ENCODE data around the gene CACNA1A.
A peak's percentile ranks its signal among the peaks of the same experiment; 100 is the strongest.
"Not testable (repeated sequence)": the region's sequence is repeated elsewhere in the genome, so short reads cannot be mapped to it uniquely, and the experiment has no call there.

CACNA1A gene

DNA sequence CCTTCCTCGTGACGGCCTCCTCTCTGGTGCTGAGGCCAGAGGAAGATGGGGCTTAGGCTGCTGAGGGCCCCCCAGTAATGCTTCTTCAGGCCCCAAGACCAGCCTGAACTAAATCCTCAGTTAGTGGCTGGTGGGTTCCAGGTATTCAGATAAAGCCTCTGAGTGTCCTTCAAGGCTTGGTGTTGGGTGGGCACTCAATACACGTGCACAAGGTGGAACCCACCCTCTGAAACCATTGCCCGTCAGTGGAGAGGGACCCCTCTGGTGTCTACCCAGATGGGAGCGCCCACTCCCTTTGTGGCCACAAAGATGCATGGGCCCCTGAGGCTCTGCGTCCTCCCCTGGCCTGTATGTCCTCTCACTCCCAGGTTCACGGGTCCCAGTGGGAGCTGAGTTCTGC lies 277.0 kb downstream of the CACNA1A start:
- no peak for DNase-seq (ENCODE audit: low spot score)

- DNase-seq (ENCODE audit: low spot score), result no peak
Observed at GRCh38 chr19:13228561-13228960, 277.7 kb downstream of the CACNA1A start.

DNA sequence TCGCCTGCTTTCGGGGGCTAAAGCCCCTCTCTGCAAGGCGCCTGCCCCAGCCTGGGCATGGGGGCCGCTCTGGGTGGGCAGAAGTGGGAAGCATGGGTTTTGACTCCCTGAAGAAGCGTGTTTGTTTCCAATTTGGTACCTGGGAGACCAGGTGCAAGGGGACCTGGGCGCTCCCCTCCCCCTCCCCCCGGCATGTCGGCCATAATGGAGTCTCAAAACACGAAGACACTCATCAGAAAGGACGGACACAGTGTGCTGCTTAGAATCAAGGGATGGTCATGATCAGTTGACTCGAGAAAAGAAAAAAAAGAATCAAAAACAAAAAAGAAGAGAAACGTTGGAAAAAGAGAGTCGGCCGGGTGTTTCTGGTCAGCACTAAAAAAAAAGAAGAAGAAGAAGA lies 279.3 kb downstream of the CACNA1A start:
- no peak for DNase-seq (ENCODE audit: low spot score)

- DNase-seq (ENCODE audit: low spot score), result no peak
Observed at GRCh38 chr19:13225973-13226865, 280.1 kb downstream of the CACNA1A start.

- no peak for DNase-seq (ENCODE audit: low spot score)
Observed at GRCh38 chr19:13225085-13225484, 281.2 kb downstream of the CACNA1A start.

GRCh38 chr19:13220847-13221246 lies 285.4 kb downstream of the CACNA1A start:
- no peak for DNase-seq (ENCODE audit: low spot score)

- DNase-seq (ENCODE audit: low spot score), result no peak
Observed at GRCh38 chr19:13215572-13216380, 290.5 kb downstream of the CACNA1A start.

DNA sequence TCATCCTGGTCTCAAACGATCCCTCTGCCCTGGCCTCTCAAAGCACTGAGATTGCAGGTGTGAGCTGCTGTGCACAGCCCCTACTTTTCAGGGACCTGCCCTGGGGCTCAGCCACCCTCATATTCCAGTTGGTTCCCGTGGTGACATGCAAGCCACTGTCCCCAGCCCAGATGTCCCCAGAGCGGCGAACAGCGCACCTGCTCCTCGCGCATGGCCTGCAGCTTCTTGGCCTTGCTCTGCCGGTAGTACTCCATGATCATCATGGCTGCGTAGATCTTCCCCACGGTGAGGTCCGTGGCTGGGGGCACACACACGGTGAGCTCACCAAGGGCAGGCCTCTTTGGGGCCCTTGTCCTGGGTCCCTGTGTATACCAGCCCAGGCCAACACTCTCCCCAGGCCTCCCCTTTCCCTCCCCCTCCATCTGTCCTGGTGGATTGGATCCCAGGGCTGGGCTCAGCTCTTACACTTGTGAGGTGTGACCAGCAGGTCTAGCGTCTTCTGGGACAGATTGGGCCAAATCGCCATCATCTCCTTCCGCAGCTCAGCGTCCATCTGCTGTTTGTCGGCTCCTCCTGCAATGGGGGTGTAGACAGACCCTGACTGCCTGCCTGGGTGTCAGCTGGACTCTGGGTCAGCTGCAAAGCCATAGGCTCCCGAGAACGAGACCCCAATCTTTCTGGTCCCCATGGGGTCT lies 292.1 kb downstream of the CACNA1A start:
- peak; percentile 80 for DNase-seq (ENCODE audit: low spot score)

- peak; percentile 76 for DNase-seq (ENCODE audit: low spot score)
Observed at GRCh38 chr19:13212759-13213330, 293.4 kb downstream of the CACNA1A start.

DNA sequence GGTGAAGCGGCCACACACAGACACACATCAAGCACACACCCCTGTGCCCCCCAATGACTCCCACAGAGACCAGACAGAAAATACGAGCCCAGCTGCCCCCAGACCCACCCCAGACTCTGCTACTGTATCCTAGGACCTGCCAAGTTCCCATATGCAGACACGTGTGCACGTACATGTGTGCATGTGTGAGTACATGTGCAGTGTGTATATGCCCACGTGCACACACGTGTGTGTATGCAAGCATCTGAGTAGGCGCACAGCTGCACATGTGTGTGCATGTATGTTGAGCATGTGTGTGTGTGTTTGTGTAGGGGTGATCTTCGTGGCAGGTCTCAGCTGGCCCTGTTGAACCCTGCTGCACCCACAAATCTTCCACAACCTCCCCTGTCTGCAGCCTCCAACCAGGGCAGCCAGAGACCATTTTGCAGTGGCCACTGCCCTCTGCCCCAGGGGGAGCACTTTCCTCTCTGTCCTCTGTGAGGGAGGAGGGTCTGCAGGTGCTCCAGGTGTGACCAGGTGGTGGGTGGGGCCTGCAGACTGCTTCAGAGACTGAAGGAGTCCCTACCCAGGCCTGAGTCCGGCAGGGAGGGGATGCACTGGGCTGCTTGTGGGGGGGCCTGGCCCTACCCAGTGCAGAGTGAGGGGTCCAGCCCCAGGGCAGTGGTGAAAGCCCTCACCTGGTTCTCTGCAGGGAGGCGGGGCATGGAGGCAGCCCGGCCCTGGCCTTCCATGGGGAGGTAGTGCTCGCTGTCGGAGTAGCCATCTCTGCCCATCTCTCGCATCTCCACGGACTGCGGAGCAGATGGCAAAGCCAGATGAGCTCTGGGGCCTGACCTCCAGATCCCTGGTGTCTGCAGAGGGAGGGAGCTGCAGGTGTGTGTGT lies 294.6 kb downstream of the CACNA1A start:
- no peak for DNase-seq (ENCODE audit: low spot score)

DNA sequence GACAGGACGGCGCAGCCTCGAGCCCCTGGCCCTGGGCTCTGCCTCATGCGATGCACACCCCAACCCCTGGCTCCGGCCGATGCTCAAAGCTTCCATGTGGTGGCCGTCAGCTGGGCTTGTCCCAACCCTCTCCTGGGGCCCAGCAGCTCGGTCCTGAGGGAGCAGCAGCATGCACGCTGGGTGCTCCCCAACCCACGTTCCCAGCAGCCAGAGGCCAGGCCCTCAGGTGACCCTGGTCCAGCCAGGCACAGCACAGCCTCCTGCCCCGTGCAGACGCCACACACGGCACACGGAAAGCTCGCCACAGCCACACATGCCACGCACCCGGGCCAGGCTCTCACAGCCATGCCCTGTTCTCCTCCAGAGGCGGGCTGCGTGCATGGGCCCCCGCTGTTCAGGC lies 295.3 kb downstream of the CACNA1A start:
- no peak for DNase-seq (ENCODE audit: low spot score)

GRCh38 chr19:13210339-13210775 lies 295.9 kb downstream of the CACNA1A start:
- DNase-seq (ENCODE audit: low spot score), result no peak

DNA sequence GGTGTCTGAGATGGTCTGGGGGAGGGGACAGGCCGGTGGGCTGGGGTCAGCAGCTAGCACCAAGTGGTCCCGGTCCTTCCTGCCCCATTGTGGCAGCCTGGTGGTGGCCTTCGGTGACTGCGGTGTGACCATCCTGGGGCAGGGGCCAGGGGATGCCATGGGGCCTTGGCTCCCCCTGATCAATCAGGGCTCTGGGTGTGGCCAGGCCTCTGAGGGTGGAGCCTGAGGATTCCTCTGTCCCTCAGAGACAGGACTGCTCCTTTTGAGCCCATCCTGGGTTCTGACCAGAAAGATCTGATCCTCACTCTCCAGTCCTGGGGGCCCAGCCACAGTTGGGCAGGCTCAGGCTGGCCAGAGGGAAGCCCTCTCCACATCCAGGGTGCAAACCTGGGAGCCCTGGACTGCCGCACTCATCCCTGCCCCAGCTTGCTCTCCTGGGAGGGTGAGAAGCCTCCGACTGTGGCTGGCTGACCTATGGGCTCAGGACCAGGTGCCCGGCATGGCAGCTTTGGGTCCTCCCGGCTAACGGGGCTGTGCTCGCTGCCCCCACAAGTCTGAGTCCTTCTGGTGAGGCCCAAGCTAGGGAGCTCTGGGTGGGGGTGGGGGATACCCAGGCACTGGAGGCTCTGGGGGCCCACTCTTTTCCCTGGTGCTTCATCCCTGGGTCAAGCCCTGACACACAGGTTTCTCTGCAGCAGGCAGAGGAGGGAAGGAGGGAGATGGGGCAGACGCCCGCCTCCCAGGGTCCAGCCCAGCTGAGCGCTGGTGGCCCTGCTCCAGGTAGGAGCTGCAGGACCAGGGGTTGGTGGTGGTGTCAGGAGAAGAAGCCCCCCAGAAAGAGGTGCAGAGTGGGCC lies 296.6 kb downstream of the CACNA1A start:
- no peak for DNase-seq (ENCODE audit: low spot score)

GRCh38 chr19:13208672-13209483 lies 297.4 kb downstream of the CACNA1A start:
- DNase-seq (ENCODE audit: low spot score), result no peak

- no peak for DNase-seq (ENCODE audit: low spot score)
Observed at GRCh38 chr19:13207846-13208671, 298.2 kb downstream of the CACNA1A start.

GRCh38 chr19:13207237-13207845 lies 298.9 kb downstream of the CACNA1A start:
- DNase-seq (ENCODE audit: low spot score), result no peak

DNA sequence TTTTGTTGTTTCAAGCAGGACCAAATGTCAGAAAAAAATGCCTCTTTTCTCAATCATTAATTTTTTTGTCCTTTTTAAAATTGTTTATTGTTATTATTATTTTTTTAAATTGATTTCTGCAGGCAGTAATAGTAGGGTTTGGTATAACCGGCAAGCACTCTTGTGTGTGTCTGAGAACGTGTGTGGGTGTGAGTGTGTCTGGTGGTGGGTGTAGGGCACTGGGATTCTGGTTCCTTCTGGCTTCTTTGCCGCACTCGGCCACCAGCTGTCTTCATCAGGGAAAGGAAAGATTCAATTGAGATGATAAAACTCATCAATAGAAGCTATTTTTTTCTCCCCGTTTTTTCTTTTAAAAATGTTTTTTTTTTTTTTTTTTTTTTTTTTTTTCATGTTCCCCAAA lies 299.7 kb downstream of the CACNA1A start:
- DNase-seq (ENCODE audit: low spot score), result no peak

DNA sequence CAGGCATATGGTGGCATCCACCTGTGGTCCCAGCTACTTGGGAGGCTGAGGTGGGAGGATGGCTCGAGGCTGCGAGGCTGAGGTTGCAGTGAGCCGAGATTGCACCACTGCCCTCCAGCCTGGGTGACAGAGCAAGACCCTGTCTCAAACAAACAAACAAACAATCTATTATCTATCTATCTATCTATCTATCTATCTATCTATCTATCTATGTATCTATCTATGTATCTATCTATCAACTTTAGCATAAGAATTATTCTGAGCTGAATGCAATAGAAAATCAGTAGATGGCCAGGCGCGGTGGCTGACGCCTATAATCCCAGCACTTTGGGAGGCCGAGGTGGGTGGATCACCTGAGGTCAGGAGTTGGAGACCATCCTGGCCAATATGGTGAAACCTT lies 304.2 kb downstream of the CACNA1A start:
- not testable (repeated sequence) for DNase-seq (ENCODE audit: low spot score)
